HFF-Myc (cell line): ENCODE results near the gene ECM2.
A peak's percentile ranks its signal among the peaks of the same experiment; 100 is the strongest.

Experiments used
- DNase-seq: peaks from one replicate; pipeline ENCODE4 v3.0.0-alpha.2; 2011; ENCODE audit warnings: low read depth; ENCODE audit errors: extremely low read depth
- H3K4me3 ChIP-seq: replicated peaks from 2 replicates; pipeline ENCODE4 v1.5.1; 2011; ENCODE audit warnings: low read depth, mild to moderate bottlenecking, control low read depth, low read length
- TF ChIP-seq, protein P1 (sequence below): IDR thresholded peaks from 2 replicates; pipeline ENCODE4 v1.5.1; 2012; ENCODE audit warnings: mild to moderate bottlenecking, low read depth, low read length, control low read depth; ENCODE audit errors: missing control alignments

The ECM2 gene

DNA sequence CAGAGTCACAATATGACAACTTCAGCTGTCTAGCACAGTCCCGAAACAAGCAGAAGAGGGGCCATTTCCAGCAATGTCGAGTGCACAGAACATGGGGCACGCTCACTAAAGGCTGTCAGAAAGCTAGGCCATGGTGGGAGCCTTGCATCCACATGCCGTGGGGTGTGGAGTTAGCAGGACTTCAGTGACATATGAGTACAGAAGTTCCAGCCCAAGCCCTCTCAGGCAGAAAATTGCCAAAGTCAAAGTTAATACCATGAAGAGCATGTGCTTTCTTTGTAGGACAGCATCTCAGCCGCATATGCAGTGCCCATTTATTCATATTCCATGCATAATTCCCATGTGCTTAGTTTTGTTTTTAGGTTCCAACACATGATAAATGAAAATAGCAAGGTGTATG, 26.7 kb downstream of the ECM2 start:
- TF ChIP-seq, protein P1, sequence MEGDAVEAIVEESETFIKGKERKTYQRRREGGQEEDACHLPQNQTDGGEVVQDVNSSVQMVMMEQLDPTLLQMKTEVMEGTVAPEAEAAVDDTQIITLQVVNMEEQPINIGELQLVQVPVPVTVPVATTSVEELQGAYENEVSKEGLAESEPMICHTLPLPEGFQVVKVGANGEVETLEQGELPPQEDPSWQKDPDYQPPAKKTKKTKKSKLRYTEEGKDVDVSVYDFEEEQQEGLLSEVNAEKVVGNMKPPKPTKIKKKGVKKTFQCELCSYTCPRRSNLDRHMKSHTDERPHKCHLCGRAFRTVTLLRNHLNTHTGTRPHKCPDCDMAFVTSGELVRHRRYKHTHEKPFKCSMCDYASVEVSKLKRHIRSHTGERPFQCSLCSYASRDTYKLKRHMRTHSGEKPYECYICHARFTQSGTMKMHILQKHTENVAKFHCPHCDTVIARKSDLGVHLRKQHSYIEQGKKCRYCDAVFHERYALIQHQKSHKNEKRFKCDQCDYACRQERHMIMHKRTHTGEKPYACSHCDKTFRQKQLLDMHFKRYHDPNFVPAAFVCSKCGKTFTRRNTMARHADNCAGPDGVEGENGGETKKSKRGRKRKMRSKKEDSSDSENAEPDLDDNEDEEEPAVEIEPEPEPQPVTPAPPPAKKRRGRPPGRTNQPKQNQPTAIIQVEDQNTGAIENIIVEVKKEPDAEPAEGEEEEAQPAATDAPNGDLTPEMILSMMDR: no peak
- no peak for DNase-seq

DNA sequence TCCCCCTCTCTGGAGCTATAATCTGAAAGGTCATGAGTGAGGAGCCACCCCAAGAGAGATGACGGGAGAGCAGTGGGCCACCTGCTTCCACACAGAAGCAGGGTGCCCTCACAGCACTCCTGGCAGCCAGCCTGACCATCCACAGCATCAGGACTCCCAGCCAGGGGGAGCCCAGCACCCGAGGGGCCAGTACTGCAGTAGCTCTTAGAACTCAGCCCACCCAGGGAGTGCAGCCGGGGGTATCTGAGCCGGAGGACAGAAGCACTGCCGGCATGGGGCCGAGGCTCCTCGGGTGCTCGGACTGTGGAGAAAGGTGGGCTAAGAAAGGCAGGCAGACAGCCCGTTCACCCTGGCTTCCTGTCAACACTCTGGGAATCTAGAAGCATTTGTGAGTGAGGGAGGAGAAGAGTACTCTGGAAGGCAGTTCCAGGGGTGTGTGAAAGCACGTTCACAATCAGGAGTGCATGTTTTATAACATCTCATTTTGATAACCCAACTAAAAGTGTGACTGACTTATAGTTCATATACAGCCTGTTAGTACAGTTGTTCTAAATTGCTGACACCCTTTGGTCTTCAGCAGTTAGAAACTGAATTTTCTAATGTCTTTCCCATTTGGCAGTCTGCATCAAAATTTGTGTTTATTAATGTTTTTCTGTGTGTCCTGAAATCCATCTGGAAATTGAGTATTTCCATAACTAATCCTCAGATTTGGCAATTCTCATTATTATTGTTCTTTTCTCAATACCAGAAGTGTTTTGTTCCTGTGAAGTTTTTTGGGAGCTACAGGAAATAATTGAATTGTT, 27.6 kb downstream of the ECM2 start:
- TF ChIP-seq, protein P1: no peak
- no peak for DNase-seq
- no peak overlapping the region for H3K4me3 ChIP-seq

More for the DNA sequence above, 26.7 kb downstream of the ECM2 start:
- H3K4me3 ChIP-seq: no peak overlapping the region

DNA sequence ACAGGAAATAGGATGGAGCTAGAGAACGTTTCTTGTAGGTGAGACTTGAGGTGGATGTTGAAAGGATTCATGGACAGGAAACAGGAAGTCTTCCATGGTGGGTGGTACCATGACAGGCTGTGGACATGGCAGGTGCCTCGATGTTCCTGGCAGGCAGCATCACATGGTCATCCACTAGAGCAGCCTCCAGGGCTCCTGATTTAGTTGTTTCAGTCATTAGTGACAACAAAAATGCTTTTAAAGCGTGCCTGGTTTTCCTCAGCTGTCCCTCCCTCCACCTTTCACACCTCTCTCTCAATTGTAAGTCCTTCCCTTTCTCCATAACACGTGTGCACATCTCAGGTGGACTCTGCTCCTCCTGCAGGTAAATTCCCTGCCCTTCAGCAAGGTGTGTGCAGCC, 28.3 kb downstream of the ECM2 start:
- no peak overlapping the region for H3K4me3 ChIP-seq
- TF ChIP-seq, protein P1: no peak
- no peak for DNase-seq

DNA sequence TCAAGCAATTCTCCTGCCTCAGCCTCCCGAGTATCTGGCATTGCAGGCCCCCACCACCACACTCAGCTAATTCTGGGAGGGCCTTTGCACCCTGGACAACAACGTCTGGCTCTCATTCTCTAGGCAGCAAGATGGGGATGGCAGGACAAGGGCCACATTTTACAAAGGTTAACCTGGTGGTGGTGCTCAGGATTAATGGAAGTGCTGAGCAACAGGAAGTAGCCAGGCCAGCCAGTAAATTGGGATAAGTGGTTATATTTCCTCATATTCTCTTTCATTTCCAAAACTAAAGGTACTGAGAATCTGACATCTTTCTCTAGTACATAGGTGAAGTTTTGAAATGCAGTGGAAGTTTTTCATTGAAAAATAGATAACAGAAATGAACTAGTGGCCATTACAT, 28.8 kb downstream of the ECM2 start:
- TF ChIP-seq, protein P1: no peak
- no peak for DNase-seq
- no peak overlapping the region for H3K4me3 ChIP-seq

DNA sequence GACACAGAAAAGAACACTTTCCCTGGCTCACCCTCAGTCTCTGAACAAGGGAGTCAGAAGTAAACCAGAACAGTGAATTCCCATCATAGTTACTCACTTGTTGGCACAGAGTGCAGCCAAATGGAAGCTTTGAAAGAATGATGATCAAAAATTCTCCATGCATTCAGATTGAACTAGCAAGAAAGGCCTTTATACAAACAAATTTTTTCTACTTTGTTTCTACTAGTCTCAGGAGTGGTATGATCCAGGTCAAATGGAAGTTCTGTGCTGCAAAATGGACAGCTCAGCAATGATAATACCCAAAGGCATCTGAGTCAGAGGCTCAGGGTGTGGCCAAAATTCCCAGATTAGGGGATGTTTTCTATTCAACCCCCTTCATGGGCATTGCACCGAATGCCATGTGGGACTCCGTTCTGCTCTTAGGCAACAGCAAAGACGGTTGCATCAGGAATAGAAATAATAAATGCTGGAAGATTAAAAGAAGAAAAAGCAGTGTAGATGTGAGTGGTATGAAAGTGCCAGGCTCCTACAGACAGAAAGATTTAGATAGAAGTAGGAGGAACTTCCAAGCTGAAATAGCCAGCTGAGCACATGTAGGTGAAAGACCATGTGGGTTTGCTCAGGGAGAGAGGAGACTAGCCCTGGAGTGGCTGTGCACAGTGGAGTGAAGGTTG, 29.5 kb downstream of the ECM2 start:
- TF ChIP-seq, protein P1: no peak
- H3K4me3 ChIP-seq: 0 out of 2 replicates have a peak overlapping the region, but pooled peaks have one; percentile 0
- DNase-seq: peak; percentile 75

DNA sequence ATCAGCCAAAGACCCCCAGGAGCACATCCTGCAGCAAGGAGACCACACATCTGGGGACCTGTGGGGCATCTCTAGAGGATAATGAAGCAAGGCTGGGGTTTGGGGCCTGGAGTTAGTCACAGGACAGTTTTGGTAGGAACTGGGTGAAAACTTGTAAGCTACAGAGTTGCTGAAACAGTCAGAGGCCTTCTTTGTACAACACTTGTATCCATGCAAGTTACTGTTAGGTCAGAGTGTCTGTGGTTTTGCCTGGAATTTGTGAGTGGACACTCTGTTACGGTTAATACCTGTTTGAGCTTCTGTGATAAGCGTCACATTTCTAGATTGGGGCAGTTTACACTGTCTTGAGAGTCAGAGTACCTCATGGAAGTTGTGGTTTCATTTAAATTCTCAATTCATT, 30.9 kb downstream of the ECM2 start:
- no peak for DNase-seq
- TF ChIP-seq, protein P1: no peak
- no peak overlapping the region for H3K4me3 ChIP-seq
